M059J (cell line): ENCODE data around the gene CLIP1. TPM values are rescaled to one million over a fixed set of nuclear protein-coding genes. Genes with fewer than 3 reads are reported as not detected.
"Not testable (repeated sequence)": the region's sequence is repeated elsewhere in the genome, so short reads cannot be mapped to it uniquely, and the experiment has no call there.

Experiments used
- DNase-seq: peaks from one replicate; pipeline ENCODE4 v3.0.0-alpha.2; 2012; ENCODE audit warnings: low read depth
- total RNA-seq: library from RNA; depleted of rRNA; stranded (reverse); fragments of >200 nt; shearing (Covaris generic); gene quantifications from 2 replicates; pipeline ENCODE4 v1.2.3, GENCODE V29; 2014

The CLIP1 gene
- total RNA-seq, 1 experiment from 2014 or later, result 33.3 TPM

DNA sequence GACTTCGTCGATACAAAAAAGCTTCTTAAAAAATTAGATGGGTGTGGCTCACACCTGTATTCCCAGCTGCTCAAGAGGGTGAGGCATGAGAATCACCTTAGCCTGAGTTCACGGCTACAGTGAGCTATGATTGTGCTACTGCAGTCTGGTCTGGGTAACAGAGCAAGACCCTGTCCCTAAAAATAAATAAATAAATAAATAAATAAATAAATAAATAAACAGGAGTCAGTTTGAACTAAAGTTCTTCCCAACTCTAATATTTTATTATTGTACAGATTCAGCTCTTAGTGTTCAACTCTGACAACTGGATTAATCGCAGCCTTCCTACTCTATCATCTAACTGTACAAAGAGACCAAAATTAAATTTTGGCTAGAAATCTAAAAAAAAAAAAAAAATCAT lies 12.7 kb upstream of the CLIP1 start:
- no peak for DNase-seq

- not testable (repeated sequence) for DNase-seq
Measured at GRCh38 chr12:122429043-122429442, 6.6 kb upstream of the CLIP1 start.

DNA sequence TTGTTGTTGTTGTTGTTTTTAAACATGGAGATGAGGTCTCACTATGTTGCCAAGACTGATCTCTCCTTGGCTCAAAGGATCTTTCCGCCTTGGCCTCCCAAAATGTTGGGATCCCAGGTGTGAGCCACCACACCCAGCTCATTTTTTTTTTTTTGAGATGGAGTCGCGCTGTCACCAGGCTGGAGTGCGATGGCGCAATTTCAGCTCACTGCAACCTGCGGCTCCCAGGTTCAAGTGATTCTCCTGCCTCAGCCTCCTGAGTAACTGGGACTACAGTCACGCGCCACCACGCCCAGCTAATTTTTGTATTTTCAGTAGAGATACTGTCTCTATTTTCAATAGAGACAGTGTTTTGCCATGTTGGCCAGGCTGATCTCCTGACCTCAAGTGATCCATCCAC lies 4.9 kb upstream of the CLIP1 start:
- DNase-seq, result no peak

GRCh38 chr12:122423258-122424165 lies 1.0 kb upstream of the CLIP1 start:
- peak; percentile 47 for DNase-seq

DNA sequence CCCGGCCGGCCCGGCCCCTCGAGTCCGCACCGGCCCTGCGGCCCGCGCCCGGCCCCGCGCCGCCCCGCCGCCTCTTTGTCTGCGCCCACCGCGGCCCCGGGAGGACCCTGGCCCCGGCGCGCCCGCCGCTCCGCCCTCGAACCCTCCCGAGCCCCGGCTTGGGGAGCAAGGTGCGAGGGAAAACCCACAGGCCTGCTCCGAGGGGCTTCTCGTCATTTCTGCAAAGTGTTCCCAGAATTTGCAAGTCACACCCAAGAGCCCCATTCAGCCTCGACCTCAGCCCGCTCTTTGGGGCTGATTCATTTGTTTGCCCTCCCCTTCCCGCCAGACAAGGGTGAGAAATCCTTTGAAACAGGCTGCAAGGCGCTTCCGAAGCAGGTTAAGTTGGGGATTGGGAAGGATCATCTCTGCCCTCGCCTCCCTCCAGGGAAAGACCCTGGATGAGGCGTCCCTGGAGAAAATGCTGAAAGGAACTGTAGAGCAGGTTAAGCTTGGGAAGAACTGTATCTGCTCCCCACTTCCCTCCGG lies 325 bp upstream of the CLIP1 start:
- DNase-seq, result peak; percentile 77

GRCh38 chr12:122421187-122421820 lies 1.2 kb downstream of the CLIP1 start:
- peak; percentile 66 for DNase-seq

GRCh38 chr12:122420471-122421162 lies 1.9 kb downstream of the CLIP1 start:
- DNase-seq, result no peak

DNA sequence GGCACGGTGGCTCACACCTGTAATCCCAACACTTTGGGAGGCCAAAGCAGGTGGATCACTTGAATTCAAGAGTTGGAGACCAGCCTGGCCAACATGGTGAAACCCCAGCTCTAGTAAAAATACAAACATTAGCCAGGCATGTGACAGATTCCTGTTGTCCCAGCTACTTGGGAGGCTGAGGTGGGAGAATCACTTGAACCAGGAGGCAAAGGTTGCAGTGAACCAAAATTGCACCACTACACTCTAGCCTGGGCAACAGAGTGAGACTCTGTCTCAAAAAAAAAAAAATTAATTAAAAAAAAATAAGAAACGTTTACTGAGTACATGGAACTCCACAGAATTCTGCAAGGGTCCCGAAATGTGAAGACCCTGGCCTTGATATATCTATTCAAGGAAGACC lies 3.4 kb downstream of the CLIP1 start:
- DNase-seq, result not testable (repeated sequence)

- DNase-seq, result not testable (repeated sequence)
Measured at GRCh38 chr12:122415665-122416064, 6.8 kb downstream of the CLIP1 start.

DNA sequence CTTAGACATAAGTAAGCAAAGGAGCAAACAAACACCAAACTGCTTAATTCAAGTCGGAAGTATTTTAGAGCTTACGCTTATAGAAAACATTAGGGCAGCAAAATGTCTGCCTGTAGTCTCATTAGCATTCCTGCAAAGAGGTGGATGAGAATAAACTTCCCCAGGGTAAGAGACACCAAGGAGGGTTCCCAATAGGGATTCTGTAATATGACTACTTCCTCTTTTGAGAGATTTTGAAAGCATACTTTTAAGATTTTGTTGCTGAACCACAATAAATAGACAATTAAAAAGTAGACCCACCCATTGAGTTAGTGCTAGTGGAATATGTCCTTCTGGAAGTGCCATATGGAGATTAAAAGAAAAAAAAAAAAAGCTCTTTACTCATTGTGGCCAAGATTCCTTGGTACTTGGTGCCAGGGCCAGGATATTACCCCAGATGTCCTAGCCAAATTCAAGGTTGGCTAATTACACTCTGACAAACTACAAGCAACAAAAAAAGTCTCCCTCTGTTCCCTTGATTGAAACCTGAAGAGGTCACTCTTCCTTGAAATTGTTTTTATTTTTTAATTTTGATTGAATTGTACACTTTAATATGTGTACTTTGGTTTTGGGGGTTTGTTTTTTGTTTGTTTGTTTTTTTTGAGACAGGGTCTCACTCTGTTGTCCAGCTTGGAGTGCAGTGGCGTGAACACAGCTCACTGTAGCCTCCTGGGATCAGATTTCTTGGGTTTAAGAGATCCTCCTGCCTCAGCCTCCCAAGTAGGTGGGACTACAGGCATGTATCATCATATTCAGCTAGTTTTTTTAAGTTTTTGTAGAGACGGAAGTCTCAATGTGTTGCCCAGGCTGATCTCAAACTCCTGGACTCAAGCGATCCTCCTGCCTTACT lies 8.7 kb downstream of the CLIP1 start:
- DNase-seq, result peak; percentile 24

DNA sequence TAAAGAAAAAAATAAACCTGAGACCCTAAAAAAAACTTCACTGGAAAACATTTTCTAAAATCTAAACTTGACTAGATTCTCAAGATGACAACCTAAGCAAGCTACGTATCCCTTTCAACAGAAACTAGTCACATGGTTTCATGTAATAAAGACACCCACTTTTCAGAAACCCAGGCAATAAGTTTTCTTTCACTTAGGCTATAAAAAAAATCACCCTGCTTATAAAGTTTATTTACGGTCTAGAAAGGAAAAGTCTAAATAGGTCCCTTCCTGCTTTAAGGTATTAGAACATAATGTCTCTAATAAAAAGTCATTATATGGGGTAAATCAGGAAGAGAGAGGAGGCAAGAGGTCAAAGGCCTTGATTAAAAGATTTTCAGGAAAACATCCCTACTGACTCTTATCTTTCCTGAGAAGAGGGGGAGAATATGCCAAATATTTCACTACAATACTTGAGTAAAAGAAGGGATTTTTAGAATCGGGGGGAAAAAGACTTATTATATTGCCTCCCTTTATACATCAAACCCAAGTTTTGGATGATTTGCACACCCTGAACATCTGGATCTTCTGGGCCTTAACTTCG lies 9.5 kb downstream of the CLIP1 start:
- DNase-seq, result no peak

GRCh38 chr12:122411537-122411936 lies 10.9 kb downstream of the CLIP1 start:
- DNase-seq, result no peak

- no peak for DNase-seq
Measured at GRCh38 chr12:122407208-122407607, 15.3 kb downstream of the CLIP1 start.

DNA sequence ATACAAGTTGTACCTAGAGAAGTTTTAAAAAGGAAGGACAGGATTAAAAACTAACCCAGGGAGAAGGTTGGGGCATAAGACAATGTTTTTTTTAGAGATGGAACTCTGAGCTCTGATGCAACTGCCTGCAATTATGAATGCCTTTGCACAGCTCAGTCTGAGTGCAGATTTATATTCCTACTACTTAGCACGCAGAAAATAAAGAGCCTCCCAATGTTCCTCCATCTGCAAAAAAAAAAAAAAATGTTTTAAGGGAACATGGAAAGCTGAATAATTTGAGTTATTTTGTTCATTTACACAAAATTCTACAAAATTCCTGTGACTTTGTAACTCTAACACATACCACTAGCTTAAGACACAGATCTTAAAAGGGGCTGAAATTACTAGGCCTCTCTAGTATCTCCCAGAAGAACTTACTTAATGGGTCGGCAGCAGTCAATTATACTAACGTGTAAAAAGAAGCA lies 15.7 kb downstream of the CLIP1 start:
- no peak for DNase-seq

GRCh38 chr12:122403831-122404230 lies 18.6 kb downstream of the CLIP1 start:
- DNase-seq, result no peak

DNA sequence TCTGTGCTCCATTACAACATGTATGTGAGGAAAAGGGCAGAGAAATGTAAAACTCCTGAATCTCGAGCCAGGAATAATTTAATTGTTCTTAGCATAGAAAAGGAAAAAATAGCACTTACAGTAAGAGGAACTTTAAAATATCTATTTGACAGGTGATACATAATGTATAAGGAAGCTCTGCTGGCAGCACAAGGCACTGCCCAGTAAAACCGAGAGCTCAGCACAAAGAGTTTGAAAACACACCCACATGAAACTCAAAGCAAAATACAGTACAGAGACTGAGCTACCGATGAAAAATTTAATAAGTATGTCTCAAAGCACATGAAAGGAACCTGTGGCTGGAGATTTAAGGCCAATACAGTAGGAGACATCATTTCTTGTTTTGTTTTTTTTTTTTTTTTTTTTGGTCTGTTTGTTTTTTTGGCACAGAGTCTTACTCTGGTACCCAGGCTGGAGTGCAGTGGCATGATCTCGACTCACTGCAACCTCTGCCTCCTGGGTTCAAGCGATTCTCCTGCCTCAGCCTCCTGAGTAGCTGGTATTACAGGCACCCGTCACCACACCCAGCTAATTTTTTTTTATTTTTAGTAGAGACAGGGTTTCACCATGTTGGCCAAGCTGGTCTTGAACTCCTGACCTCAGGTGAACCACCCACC lies 19.2 kb downstream of the CLIP1 start:
- no peak for DNase-seq

GRCh38 chr12:122402264-122402663 lies 20.2 kb downstream of the CLIP1 start:
- no peak for DNase-seq

- DNase-seq, result peak; percentile 96
Measured at GRCh38 chr12:122399592-122400373, 22.7 kb downstream of the CLIP1 start.

GRCh38 chr12:122399254-122399591 lies 23.2 kb downstream of the CLIP1 start:
- DNase-seq, result no peak
